Hippocampal formation (tissue), 2 donors: Measurements from ENCODE around the gene GOLGA6A.

Source experiments
- DNase-seq, 2 donors: peaks; one replicate each; lab custom pipeline; 2025; lab: John Stamatoyannopoulos, UW

The GOLGA6A gene

GRCh38 chr15:74036271-74037170 lies 45.8 kb downstream of the GOLGA6A start:
- peak; percentile 14 to 51 for DNase-seq

- no peak for DNase-seq
Measured at GRCh38 chr15:74035121-74036017, 47.0 kb downstream of the GOLGA6A start.

DNA sequence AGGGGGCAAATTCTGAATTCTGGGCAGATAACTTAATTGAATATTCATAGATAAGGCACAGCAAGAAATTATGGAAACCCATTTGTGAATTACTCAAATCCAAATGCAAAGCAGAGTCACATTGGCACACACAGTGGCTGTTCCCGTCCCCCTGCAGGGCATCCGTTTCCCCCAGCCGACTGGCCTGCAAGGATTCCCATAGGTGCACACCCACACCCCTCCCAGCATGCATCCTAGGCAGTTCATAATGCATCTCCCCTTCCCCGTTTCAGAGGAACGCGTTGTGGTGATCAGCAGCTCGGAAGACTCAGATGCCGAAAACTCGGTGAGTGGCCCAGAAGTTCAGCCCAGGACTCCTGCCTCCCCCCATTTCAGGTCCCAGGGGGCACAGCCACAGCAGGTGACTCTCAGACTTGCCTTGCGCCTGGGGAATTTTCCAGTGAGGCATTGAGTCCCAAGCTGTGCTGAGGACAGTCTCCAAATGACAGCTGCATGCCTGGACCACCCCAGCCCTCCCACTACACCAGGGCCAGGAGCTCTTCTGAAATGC lies 48.1 kb downstream of the GOLGA6A start:
- no peak for DNase-seq

DNA sequence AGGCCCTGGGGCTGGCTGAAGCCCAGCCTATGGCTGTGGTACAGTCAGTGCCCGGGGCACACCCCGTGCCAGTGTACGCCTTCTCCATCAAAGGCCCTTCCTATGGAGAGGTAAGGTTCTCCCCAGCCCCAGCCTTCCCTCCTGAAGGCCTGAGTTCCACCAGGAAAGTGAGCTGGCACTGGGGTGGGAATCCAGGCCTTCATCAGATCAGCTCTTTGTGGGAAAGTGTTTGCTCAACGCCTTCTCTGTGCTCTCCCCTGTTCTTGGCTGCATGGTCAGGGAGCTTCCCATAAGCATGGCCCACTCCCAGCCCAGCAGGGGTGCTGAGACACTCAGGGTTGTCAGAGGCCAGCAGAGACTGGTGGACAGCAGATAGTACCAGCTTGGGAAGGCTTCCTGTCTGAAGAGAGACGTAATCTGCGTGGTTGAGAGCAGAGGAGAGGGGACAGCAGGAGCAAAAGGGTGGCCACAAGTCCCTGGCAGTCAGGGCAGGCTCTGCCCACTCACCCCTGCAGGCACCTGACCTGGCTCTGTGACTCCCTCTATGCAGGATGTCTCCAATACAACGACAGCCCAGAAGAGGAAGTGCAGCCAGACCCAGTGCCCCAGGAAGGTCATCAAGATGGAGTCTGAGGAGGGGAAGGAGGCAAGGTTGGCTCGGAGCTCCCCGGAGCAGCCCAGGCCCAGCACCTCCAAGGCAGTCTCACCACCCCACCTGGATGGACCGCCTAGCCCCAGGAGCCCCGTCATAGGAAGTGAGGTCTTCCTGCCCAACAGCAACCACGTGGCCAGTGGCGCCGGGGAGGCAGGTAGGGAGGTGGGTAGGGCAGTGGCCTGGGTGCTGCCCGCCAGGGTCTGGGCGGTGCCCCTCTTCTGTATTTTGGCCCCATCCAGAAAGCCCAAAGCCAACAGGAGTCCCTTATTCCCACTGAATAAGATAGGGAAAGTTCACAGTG lies 49.5 kb downstream of the GOLGA6A start:
- DNase-seq, result no peak

DNA sequence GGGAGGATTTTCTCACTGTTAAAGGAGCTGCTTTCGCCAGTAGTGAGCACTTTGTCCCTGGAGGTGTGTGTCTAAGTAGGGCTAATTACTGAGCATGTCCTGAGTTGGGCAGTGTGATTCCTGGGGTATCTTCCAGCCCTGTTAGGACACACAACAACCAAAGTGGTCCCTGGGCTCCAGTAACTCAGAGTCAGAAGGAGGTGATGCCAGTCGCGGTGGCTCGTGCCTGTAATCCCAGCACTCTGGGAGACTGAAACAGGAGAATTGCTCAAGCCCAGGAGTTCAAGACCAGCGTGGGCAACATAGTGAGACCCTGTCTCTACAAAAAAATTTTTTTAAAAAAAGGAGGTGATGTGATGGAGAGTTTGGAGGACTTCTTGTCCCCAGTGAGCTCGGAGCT lies 50.3 kb downstream of the GOLGA6A start:
- DNase-seq, result no peak

- DNase-seq, result no peak
Measured at GRCh38 chr15:74028646-74029045, 53.7 kb downstream of the GOLGA6A start.

DNA sequence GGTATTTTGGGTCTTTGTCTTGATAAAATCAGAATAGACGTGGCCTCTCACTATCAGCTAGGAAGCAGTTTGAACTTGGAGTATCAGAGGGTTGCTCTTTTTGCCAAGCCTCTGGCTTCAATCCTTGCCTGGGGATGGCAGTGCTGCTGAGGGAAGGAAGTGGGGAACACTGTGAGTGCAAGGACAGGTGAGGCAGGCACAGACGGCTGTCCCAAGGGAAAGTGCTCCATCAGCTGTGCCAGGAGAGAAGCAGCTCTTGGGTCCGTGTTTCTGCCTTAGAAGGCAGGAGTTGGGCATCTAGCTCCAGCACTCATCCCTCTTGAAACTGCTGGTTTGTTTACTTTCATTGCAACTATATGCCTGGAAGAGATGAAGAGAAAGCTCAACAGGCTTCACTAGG lies 54.7 kb downstream of the GOLGA6A start:
- no peak for DNase-seq

DNA sequence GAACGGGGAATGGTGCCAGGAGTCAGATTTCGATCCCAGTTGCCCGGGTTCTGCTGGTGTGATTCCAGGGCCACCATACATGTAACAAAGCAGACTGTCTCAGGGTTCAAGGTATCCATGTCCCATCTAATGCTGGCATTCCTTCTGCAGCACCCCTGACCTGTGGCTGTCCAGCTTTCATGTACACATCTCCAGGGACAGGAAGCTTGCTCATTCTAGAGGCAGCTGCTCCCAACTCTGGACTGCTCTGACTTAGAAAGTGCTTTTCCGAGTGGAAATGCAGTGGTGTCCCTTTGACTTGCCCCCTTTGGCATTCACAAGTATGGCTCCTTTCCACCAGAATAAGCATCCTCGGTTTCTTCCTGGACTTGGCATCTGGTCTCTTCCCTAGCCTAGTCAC lies 56.9 kb downstream of the GOLGA6A start:
- DNase-seq, result no peak

- no peak for DNase-seq
Measured at GRCh38 chr15:74024687-74025086, 57.7 kb downstream of the GOLGA6A start.

GRCh38 chr15:74022706-74023470 lies 59.5 kb downstream of the GOLGA6A start:
- DNase-seq, result no peak
